ENCODE measurements around the gene PCMTD2. TPM values are rescaled to one million over a fixed set of nuclear protein-coding genes. Genes with fewer than 3 reads are reported as not detected.

Gene PCMTD2
- total RNA-seq, 2 experiments from 2014 or later: 68.5 to 76.5 TPM

DNA sequence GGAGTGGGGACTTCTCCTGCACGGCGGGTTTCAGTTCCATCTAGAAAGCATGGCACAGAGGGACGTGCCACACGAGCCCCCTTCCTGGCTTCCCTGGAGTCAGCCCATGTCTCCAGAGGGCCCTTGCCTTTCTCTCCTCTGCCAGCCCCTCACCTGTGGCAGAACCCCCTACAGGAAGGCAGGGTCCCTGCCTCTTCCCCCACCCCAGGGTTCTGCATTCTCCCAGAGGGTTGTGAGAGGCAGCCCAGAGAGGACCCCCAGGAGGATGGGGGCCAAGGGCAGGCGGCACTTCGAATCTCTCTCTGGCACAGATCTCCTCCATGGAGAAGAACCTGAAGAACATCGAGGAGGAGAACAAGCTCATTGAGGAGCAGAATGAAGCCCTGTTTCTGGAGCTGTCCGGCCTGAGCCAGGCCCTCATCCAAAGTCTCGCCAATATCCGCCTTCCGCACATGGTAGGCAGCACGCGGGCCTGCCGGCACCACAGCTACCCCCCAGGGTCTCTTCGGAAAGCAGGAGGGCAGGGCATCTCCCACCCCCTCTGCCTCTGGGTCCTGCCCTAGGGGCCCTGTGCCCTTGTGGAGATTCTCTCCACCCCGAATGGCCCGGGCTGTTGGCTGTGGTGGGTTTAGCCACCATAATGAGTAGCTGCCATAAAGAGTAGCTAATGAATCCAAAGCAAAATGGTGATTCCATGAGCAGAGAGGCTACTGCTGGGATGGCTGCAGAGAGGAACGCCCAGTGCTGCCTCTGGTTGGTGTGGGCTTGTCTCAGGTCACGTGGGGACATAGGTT, 15.9 kb upstream of the PCMTD2 start:
- CTCF ChIA-PET: no interaction called here
- H3K27me3 ChIP-seq (ENCODE audit: control insufficient read depth in 1 of 2, insufficient read depth in 2 of 2, low read length in 2 of 2): no peaks in the 10 kb centered on the region
- ATAC-seq (ENCODE audit: poor library complexity): no peak

DNA sequence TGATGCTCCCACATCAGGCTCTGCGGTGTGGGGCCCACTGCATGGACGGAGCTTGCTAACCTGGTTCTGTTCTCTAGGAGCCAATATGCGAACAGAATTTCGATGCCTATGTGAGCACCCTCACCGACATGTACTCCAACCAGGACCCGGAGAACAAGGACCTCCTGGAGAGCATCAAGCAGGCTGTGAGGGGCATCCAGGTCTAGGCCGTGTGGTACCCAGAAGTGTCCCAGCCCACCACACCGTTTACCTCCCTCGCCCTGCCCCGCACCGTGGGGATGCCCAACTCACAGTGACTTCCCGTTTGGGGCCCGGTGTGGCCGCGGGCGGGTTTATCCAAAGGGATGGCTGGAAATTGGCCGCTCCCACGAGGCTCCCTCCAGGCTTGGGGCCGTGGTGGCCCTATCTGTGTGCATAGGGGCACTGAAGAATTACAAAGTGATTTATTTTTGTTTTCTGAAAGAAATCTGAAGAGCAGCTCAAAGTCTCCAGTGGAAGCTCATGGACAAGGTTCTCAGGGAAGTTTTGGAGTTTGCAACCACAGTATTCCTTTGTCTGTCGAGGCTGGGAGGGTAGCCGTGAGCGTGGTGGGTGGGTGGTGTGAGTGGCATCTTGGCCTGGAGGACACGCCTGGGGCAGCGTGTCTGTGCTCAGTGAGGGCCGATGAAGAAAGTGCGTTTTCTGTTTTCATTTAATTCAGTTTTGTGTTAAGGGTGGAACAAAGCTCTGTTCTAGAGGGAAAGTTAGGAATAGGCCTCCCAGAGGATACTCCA, 15.1 kb upstream of the PCMTD2 start:
- TF ChIP-seq, protein P1, sequence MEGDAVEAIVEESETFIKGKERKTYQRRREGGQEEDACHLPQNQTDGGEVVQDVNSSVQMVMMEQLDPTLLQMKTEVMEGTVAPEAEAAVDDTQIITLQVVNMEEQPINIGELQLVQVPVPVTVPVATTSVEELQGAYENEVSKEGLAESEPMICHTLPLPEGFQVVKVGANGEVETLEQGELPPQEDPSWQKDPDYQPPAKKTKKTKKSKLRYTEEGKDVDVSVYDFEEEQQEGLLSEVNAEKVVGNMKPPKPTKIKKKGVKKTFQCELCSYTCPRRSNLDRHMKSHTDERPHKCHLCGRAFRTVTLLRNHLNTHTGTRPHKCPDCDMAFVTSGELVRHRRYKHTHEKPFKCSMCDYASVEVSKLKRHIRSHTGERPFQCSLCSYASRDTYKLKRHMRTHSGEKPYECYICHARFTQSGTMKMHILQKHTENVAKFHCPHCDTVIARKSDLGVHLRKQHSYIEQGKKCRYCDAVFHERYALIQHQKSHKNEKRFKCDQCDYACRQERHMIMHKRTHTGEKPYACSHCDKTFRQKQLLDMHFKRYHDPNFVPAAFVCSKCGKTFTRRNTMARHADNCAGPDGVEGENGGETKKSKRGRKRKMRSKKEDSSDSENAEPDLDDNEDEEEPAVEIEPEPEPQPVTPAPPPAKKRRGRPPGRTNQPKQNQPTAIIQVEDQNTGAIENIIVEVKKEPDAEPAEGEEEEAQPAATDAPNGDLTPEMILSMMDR (IDR thresholded peaks at IDR 0.05): no peak
- H3K36me3 ChIP-seq (ENCODE audit: insufficient read depth, low read length): no peaks in the 10 kb centered on the region
- H3K4me3 Mint-ChIP-seq: no peak overlapping the region
- H3K9me3 Mint-ChIP-seq: no peaks in the 10 kb centered on the region
- H3K36me3 Mint-ChIP-seq (ENCODE audit: low read depth): no peaks in the 10 kb centered on the region
- ChIA-PET POLR2A (no interaction called here), CTCF (no interaction called here)
- no peak overlapping the region for H3K4me3 ChIP-seq (ENCODE audit: low read length)
- no peak overlapping the region for H3K27ac Mint-ChIP-seq
- peaks cover 7% of the 10 kb centered on the region for H3K27me3 Mint-ChIP-seq
- no peaks in the 10 kb centered on the region for H3K4me1 Mint-ChIP-seq (ENCODE audit: low read depth)
- H3K27me3 ChIP-seq (ENCODE audit: control insufficient read depth in 1 of 2, insufficient read depth in 2 of 2, low read length in 2 of 2): peaks cover 0 to 3% of the 10 kb centered on the region in 2 experiments
- no peaks in the 10 kb centered on the region for H3K9me3 ChIP-seq (ENCODE audit: control insufficient read depth in 1 of 2, insufficient read depth in 1 of 2, low read length in 2 of 2)
- no peak overlapping the region for H3K27ac ChIP-seq (ENCODE audit: low read depth in 1 of 2, low read length in 2 of 2)
- peaks cover 7% of the 10 kb centered on the region for H3K4me1 ChIP-seq (ENCODE audit: insufficient read depth, low read length)
- intact Hi-C loops (cut with DNase I, micrococcal nuclease): no loop called here
- DNase-seq: peak in 1 of 14 experiments; percentile 27
- no peak for ATAC-seq (ENCODE audit: poor library complexity)

More for the DNA sequence above, 15.9 kb upstream of the PCMTD2 start:
- H3K4me3 ChIP-seq (ENCODE audit: low read length): no peak overlapping the region
- H3K9me3 ChIP-seq (ENCODE audit: control insufficient read depth in 1 of 2, insufficient read depth in 1 of 2, low read length in 2 of 2): no peaks in the 10 kb centered on the region
- Mint-ChIP-seq H3K9me3 (no peaks in the 10 kb centered on the region), H3K4me1 (ENCODE audit: low read depth) (no peaks in the 10 kb centered on the region), H3K27me3 (peaks cover 3% of the 10 kb centered on the region), H3K27ac (no peak overlapping the region), H3K4me3 (no peak overlapping the region), H3K36me3 (ENCODE audit: low read depth) (no peaks in the 10 kb centered on the region)
- POLR2A ChIA-PET: no interaction called here
- no peaks in the 10 kb centered on the region for H3K4me1 ChIP-seq (ENCODE audit: insufficient read depth, low read length)
- TF ChIP-seq, protein P1 (IDR thresholded peaks at IDR 0.05): no peak
- H3K27ac ChIP-seq (ENCODE audit: low read depth in 1 of 2, low read length in 2 of 2): no peak overlapping the region
- H3K36me3 ChIP-seq (ENCODE audit: insufficient read depth, low read length): no peaks in the 10 kb centered on the region
- DNase-seq: peak in 1 of 14 experiments; percentile 11
- intact Hi-C loops (cut with DNase I, micrococcal nuclease): no loop called here

DNA sequence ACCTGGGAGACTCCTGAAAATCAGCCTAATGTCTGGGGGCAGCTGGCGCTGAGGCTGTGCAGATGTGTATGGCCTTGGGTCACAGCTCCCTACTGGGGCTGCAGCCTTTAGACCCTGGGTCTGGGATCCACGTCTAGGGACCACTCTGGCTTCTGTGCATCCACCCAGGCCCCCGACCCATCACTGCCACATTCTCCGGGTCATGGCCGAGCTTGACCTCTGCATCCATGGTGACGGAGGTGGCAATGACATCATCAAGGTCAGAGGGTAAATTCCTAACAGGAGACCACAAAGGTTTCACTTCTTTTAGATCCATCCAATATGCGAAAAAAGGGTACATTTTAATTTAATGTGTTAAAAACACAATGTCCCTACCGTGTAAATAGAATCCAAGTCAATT, 14.5 kb upstream of the PCMTD2 start:
- H3K27me3 Mint-ChIP-seq: peaks cover 13% of the 10 kb centered on the region
- ATAC-seq (ENCODE audit: poor library complexity): no peak
- H3K27ac Mint-ChIP-seq: no peak overlapping the region
- H3K4me1 Mint-ChIP-seq (ENCODE audit: low read depth): no peaks in the 10 kb centered on the region
- TF ChIP-seq, protein P1 (IDR thresholded peaks at IDR 0.05): no peak
- H3K9me3 Mint-ChIP-seq: no peaks in the 10 kb centered on the region
- Histone ChIP-seq H3K9me3 (ENCODE audit: control insufficient read depth in 1 of 2, insufficient read depth in 1 of 2, low read length in 2 of 2) (no peaks in the 10 kb centered on the region), H3K4me1 (ENCODE audit: insufficient read depth, low read length) (peaks cover 7% of the 10 kb centered on the region), H3K27me3 (ENCODE audit: control insufficient read depth in 1 of 2, insufficient read depth in 2 of 2, low read length in 2 of 2) (peaks cover 4 to 5% of the 10 kb centered on the region in 2 experiments), H3K27ac (ENCODE audit: low read depth in 1 of 2, low read length in 2 of 2) (no peak overlapping the region), H3K36me3 (ENCODE audit: insufficient read depth, low read length) (no peaks in the 10 kb centered on the region), H3K4me3 (ENCODE audit: low read length) (no peak overlapping the region)
- ChIA-PET POLR2A (no interaction called here), CTCF (no interaction called here)
- no peak overlapping the region for H3K4me3 Mint-ChIP-seq
- no peaks in the 10 kb centered on the region for H3K36me3 Mint-ChIP-seq (ENCODE audit: low read depth)
- DNase-seq: peak in 1 of 14 experiments; percentile 22
- intact Hi-C loops (cut with DNase I, micrococcal nuclease): no loop called here
